Peyer's patch (tissue), 4 donors: ENCODE results near the gene DFFB. TPM values are rescaled to one million over a fixed set of nuclear protein-coding genes. Genes with fewer than 3 reads are reported as not detected.

Experiments used
- DNase-seq, 3 donors: peaks; one replicate each; pipeline ENCODE4 v3.0.0-alpha.2; 2017 to 2019
- H3K27ac ChIP-seq, 4 donors: fragments of 200-600 bp; sonication (generic); one replicate each; pipeline ENCODE4 v1.5.1; 2016 to 2019
- H3K27me3 ChIP-seq, 2 donors: fragments of 200-600 bp; sonication (generic); one replicate each; pipeline ENCODE4 v1.5.1; 2019
- H3K36me3 ChIP-seq, 3 donors: fragments of 200-600 bp; sonication (generic); one replicate each; pipeline ENCODE4 v1.5.1; 2016 to 2019
- H3K4me1 ChIP-seq, 4 donors: fragments of 200-600 bp; sonication (generic); one replicate each; pipeline ENCODE4 v1.5.1; 2016 to 2019
- H3K4me3 ChIP-seq, 4 donors: fragments of 200-600 bp; sonication (generic); 1 replicate in 3 of 4; 2 replicates in 1 of 4; pipeline ENCODE4 v1.5.1; 2016 to 2019; ENCODE audit warnings: mild to moderate bottlenecking in 1 of 4
- H3K9me3 ChIP-seq, 4 donors: fragments of 200-600 bp; sonication (generic); one replicate each; pipeline ENCODE4 v1.5.1; 2016 to 2019; ENCODE audit warnings: mild to moderate bottlenecking in 1 of 4
- POLR2A ChIP-seq, 2 donors: fragments of 450-650 bp; IDR thresholded peaks; one replicate each; pipeline ENCODE4 v1.5.1; 2017; ENCODE audit warnings: antibody characterized with exemption in 2 of 2, mild to moderate bottlenecking in 2 of 2, moderate library complexity in 2 of 2
- total RNA-seq, 4 donors: library from RNA; depleted of rRNA; stranded (reverse); fragments of >200 nt; gene quantifications; one replicate each; pipeline ENCODE4 v1.1.0, GENCODE V29; 2016
- TF ChIP-seq, protein P1 (sequence below), 6 experiments: fragments of 450-650 bp in 4 of 6; fragments of 200-600 bp in 2 of 6; sonication (generic) in 1 of 6; IDR thresholded peaks; one replicate each; pipeline ENCODE4 v1.5.1; 2017 to 2019; ENCODE audit warnings: antibody characterized with exemption in 6 of 6, mild to moderate bottlenecking in 3 of 6, moderate library complexity in 1 of 6

The DFFB gene
- total RNA-seq, 4 donors from 2014 or later: 6.8 to 22.8 (median 13.7) TPM

DNA sequence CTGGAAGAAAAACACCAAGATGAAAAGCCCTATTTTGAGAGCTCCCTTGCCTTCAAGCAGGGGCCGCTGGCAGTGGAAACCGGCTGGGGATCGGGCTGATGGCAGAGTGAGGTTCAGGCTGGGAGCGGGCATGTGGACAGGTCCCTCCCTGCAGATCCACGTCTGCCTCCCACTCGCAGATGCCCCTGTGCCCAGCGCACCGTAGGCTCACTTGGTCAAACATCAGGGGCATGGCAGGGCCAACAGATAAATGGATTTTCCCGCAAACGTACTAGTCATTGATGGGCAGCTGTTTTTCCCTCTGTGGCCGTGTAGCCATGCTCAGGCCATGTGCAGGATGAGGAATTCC lies 49.4 kb downstream of the DFFB start:
- DNase-seq: no peak

DNA sequence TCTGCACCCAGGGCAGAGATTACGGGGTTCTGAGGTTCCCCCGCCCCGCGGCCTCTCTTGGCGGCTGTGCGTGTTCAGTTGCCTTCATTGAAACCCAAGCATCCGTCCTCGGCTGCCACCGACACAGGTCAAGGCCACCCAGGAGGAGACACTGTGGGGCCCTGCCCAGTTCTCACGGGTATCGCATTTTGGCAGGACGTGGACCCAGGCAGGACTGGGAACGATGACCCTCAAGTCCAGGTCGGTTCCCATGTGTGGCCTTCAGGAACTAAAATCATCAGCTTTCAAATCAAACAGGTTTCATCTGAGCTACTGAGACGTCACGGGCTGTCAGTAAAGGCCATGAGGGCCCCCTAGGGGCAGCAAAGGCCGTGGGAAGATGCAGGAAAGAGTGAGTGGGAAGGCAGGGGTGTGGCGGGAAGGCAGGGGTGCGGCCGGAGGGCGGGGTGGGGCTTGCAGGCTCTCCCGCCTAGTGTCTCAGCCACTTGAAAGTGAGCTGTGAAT lies 49.8 kb downstream of the DFFB start:
- TF ChIP-seq, protein P1, sequence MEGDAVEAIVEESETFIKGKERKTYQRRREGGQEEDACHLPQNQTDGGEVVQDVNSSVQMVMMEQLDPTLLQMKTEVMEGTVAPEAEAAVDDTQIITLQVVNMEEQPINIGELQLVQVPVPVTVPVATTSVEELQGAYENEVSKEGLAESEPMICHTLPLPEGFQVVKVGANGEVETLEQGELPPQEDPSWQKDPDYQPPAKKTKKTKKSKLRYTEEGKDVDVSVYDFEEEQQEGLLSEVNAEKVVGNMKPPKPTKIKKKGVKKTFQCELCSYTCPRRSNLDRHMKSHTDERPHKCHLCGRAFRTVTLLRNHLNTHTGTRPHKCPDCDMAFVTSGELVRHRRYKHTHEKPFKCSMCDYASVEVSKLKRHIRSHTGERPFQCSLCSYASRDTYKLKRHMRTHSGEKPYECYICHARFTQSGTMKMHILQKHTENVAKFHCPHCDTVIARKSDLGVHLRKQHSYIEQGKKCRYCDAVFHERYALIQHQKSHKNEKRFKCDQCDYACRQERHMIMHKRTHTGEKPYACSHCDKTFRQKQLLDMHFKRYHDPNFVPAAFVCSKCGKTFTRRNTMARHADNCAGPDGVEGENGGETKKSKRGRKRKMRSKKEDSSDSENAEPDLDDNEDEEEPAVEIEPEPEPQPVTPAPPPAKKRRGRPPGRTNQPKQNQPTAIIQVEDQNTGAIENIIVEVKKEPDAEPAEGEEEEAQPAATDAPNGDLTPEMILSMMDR (IDR thresholded peaks at IDR 0.05): no peak
- no peak for TF ChIP-seq POLR2A (IDR thresholded peaks at IDR 0.05)
- peak in 1 of 3 donors; percentile 40 for DNase-seq
- H3K27ac ChIP-seq: no peak overlapping the region
- no peaks in the 10 kb centered on the region for H3K9me3 ChIP-seq
- H3K36me3 ChIP-seq: no peaks in the 10 kb centered on the region
- no peak overlapping the region for H3K4me3 ChIP-seq
- H3K4me1 ChIP-seq: peaks cover 0 to 21% (median 0%) of the 10 kb centered on the region in 4 donors
- no peaks in the 10 kb centered on the region for H3K27me3 ChIP-seq

More for the DNA sequence above, 49.4 kb downstream of the DFFB start:
- H3K4me1 ChIP-seq: peaks cover 0 to 24% (median 0%) of the 10 kb centered on the region in 4 donors
- TF ChIP-seq, protein P1 (IDR thresholded peaks at IDR 0.05): no peak
- no peak for TF ChIP-seq POLR2A (IDR thresholded peaks at IDR 0.05)
- H3K36me3 ChIP-seq: no peaks in the 10 kb centered on the region
- no peak overlapping the region for H3K27ac ChIP-seq
- H3K9me3 ChIP-seq: no peaks in the 10 kb centered on the region
- no peak overlapping the region for H3K4me3 ChIP-seq
- no peaks in the 10 kb centered on the region for H3K27me3 ChIP-seq

DNA sequence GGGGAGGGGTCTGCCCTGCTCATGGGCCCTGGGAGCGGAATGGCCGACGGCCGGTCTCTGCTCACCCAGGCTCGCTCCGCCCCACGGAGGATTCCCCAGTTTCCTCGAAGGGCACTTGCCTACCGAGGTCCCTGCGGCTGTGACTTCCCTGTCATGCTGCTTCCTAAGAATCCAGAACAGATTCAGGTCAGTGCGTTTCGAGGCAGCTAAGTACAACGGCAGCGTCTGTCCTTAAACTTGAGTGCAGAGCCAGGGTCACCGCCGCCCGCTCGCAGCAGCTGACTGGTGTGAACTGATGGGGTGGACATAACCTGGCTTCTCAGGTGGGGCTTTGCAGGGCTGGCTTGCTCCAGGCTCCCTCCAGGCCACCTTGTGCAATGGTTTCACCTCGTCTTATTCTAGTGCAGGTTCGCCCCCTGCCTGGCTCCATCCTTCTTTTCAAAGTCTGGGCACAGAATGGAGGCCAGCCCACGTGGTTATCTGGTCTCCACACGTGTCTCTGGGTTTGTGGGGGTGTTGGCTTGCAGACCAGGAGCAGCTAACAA lies 50.4 kb downstream of the DFFB start:
- Histone ChIP-seq H3K4me3 (no peak overlapping the region), H3K4me1 (peaks cover 0 to 15% (median 0%) of the 10 kb centered on the region in 4 donors), H3K27ac (no peak overlapping the region), H3K36me3 (no peaks in the 10 kb centered on the region), H3K27me3 (no peaks in the 10 kb centered on the region), H3K9me3 (no peaks in the 10 kb centered on the region)
- peak in 1 of 3 donors; percentile 44 for DNase-seq
- TF ChIP-seq POLR2A (IDR thresholded peaks at IDR 0.05): no peak
- TF ChIP-seq, protein P1 (IDR thresholded peaks at IDR 0.05): no peak

DNA sequence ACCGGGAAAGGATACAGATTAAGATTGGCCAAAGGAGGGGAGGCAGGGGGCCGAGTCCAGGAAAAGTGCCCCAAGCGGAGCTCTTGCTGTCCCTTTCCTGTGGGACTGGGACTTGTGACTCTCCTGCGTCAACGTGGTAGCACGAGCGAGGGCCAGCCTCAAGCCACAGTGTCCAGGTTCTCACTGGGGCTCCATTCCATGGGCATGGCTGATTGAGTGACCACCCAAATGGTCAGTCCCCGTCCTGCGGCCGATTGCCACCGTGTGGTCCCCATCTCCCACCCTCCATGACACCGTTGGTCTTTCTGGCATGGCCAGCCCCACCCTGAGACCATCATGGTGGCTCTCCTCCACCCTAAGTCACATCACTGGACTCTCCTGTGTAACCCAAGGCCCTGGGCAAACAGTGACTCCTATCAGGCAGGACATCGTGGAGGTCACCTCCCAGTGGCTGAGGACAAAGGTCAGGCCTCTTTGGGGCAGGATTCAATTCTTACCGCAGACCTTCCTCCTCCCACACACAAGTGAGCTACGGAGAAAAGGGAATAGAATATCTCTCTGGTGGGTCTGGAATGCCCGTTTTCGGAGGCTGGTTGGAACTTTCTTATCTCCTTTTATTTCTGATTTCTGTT lies 51.7 kb downstream of the DFFB start:
- Histone ChIP-seq H3K4me3 (no peak overlapping the region), H3K27ac (no peak overlapping the region), H3K4me1 (peaks cover 0 to 2% (median 0%) of the 10 kb centered on the region in 4 donors), H3K36me3 (no peaks in the 10 kb centered on the region), H3K27me3 (no peaks in the 10 kb centered on the region), H3K9me3 (no peaks in the 10 kb centered on the region)
- peak in 1 of 3 donors; percentile 31 for DNase-seq
- TF ChIP-seq, protein P1 (IDR thresholded peaks at IDR 0.05): no peak
- no peak for TF ChIP-seq POLR2A (IDR thresholded peaks at IDR 0.05)

DNA sequence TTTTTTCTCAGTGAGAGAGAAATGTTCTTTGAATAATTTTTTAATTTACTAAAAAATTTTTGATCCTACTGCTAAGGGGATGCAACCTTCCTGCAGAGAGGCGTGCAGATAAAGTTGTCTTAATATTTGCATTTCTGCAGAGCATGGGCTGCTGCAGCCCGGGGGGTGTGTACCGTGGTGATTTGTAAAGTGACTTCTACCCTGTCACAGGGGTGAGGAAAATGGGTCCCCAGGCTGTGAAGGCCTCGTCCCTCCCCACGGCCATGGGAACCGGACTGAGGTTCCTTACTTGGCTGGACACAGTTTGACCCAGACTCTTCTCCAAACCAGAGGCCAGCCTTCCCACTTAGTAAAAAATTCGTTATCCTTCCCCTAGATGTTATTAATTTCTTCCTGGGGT lies 52.3 kb downstream of the DFFB start:
- no peak overlapping the region for H3K27ac ChIP-seq
- no peaks in the 10 kb centered on the region for H3K27me3 ChIP-seq
- peak in 2 of 3 donors; percentile 44 to 45 for DNase-seq
- no peaks in the 10 kb centered on the region for H3K4me1 ChIP-seq
- H3K36me3 ChIP-seq: no peaks in the 10 kb centered on the region
- no peak for TF ChIP-seq POLR2A (IDR thresholded peaks at IDR 0.05)
- TF ChIP-seq, protein P1 (IDR thresholded peaks at IDR 0.05): no peak
- H3K4me3 ChIP-seq: no peak overlapping the region
- no peaks in the 10 kb centered on the region for H3K9me3 ChIP-seq
